GM12864 (cell line): ENCODE results near the gene ADSS2.
A peak's percentile ranks its signal among the peaks of the same experiment; 100 is the strongest.

Experiments used
- DNase-seq: peaks from one replicate; pipeline ENCODE4 v3.0.0-alpha.2; 2011; ENCODE audit warnings: low read depth
- H3K4me3 ChIP-seq: 2 replicates; pipeline ENCODE4 v1.5.1; 2011; ENCODE audit warnings: mild to moderate bottlenecking, low read depth, low read length, control low read depth
- TF ChIP-seq, protein P1 (sequence below): IDR thresholded peaks from 2 replicates; pipeline ENCODE4 v1.5.1; 2011; ENCODE audit warnings: low read depth, mild to moderate bottlenecking, moderate library complexity, low read length, control low read depth, inconsistent platforms; ENCODE audit errors: missing control alignments

ADSS2 gene

GRCh38 chr1:244461245-244462071 lies 9.7 kb upstream of the ADSS2 start, which contains the start of gene CATSPERE:
Gene CATSPERE (plus strand): TSS chr1:244461273. CDS start chr1:244461430, 157 bp downstream.
- DNase-seq = peak; percentile 44
- TF ChIP-seq, protein P1, sequence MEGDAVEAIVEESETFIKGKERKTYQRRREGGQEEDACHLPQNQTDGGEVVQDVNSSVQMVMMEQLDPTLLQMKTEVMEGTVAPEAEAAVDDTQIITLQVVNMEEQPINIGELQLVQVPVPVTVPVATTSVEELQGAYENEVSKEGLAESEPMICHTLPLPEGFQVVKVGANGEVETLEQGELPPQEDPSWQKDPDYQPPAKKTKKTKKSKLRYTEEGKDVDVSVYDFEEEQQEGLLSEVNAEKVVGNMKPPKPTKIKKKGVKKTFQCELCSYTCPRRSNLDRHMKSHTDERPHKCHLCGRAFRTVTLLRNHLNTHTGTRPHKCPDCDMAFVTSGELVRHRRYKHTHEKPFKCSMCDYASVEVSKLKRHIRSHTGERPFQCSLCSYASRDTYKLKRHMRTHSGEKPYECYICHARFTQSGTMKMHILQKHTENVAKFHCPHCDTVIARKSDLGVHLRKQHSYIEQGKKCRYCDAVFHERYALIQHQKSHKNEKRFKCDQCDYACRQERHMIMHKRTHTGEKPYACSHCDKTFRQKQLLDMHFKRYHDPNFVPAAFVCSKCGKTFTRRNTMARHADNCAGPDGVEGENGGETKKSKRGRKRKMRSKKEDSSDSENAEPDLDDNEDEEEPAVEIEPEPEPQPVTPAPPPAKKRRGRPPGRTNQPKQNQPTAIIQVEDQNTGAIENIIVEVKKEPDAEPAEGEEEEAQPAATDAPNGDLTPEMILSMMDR = no peak
- H3K4me3 ChIP-seq = peak within 1 kb of the TSS; percentile 62

GRCh38 chr1:244460197-244460596 lies 8.5 kb upstream of the ADSS2 start:
- H3K4me3 ChIP-seq = no peak overlapping the region
- TF ChIP-seq, protein P1 = no peak

GRCh38 chr1:244458781-244459180 lies 7.1 kb upstream of the ADSS2 start:
- no peak for DNase-seq
- no peak overlapping the region for H3K4me3 ChIP-seq
- TF ChIP-seq, protein P1 = no peak

More at GRCh38 chr1:244460197-244460596, 8.5 kb upstream of the ADSS2 start:
- no peak for DNase-seq

- DNase-seq = no peak
- TF ChIP-seq, protein P1 = no peak
- H3K4me3 ChIP-seq = no peak overlapping the region
Observed at GRCh38 chr1:244456586-244456985, 4.9 kb upstream of the ADSS2 start.

GRCh38 chr1:244454412-244454811 lies 2.7 kb upstream of the ADSS2 start:
- no peak for DNase-seq
- no peak overlapping the region for H3K4me3 ChIP-seq
- TF ChIP-seq, protein P1 = no peak

DNA sequence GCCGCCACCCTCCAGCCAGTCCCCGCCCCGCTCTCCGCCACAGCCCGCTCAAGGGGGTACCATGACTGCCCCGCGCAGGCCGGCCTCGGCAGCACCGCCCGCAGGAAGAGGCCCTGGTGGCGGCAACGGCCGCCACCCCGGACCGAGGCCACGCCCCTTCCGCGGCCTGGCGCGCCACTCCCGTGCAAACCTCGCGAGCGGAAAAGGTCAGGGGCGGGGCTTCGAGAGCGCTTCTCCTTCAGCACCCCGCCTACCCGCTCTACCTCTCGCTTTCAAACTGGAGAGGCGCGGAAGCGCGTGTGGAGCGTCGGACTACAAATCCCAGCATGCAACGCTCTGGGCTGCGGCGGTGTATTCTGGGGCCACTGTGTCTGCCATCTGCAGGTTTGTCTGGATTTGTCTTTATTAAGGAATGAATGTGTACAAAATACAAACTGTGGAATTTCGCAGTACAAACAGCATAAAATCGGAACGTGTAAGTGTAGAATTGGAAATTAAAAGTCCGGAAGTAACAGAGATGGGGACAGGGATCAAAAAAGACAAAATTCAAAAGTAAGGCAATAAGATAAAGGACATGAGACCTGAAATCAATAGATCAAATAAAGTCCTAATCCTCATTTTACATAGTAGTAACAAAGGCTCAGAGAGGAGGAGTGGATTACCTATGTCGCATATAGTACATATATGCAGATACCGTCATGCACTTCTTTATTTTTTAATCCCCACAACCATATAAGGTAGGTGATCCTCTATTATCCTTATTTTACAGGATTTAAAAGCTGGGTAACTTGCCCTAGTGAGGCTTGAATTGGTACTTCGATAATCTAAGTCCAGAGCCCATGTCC lies 464 bp upstream of the ADSS2 start:
- DNase-seq = peak; percentile 99
- H3K4me3 ChIP-seq = peak overlapping the region; percentile 98
- TF ChIP-seq, protein P1 = peak; percentile 41
